Measurements from ENCODE around the gene C16orf90.

Gene C16orf90

GRCh38 chr16:3458278-3458851 lies 36.9 kb downstream of the C16orf90 start:
- TF ChIP-seq, protein P1, sequence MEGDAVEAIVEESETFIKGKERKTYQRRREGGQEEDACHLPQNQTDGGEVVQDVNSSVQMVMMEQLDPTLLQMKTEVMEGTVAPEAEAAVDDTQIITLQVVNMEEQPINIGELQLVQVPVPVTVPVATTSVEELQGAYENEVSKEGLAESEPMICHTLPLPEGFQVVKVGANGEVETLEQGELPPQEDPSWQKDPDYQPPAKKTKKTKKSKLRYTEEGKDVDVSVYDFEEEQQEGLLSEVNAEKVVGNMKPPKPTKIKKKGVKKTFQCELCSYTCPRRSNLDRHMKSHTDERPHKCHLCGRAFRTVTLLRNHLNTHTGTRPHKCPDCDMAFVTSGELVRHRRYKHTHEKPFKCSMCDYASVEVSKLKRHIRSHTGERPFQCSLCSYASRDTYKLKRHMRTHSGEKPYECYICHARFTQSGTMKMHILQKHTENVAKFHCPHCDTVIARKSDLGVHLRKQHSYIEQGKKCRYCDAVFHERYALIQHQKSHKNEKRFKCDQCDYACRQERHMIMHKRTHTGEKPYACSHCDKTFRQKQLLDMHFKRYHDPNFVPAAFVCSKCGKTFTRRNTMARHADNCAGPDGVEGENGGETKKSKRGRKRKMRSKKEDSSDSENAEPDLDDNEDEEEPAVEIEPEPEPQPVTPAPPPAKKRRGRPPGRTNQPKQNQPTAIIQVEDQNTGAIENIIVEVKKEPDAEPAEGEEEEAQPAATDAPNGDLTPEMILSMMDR (IDR thresholded peaks at IDR 0.05), result no peak
- H3K4me1 ChIP-seq, result peaks cover 26% of the 10 kb centered on the region
- peaks cover 32% of the 10 kb centered on the region for H3K79me2 ChIP-seq

GRCh38 chr16:3457434-3458252 lies 37.6 kb downstream of the C16orf90 start:
- Histone ChIP-seq H3K79me2 (peaks cover 27% of the 10 kb centered on the region), H3K9me3 (ENCODE audit: control insufficient read depth, low read length) (no peaks in the 10 kb centered on the region), H3K36me3 (ENCODE audit: control insufficient read depth, insufficient read depth, low read length) (no peaks in the 10 kb centered on the region), H3K27me3 (ENCODE audit: control insufficient read depth, insufficient read depth, low read length) (no peaks in the 10 kb centered on the region), H3K9ac (peak overlapping the region; percentile 82), H2AFZ (peak overlapping the region; percentile 99), H3K4me1 (peaks cover 26% of the 10 kb centered on the region), H3K27ac (peak overlapping the region; percentile 96), H3K4me3 (ENCODE audit: low read depth, low read length) (peak overlapping the region; percentile 95), H3K4me2 (ENCODE audit: low read length) (peak overlapping the region; percentile 95)
- TF ChIP-seq, protein P1 (IDR thresholded peaks at IDR 0.05), result peak; percentile 46

More at GRCh38 chr16:3458278-3458851, 36.9 kb downstream of the C16orf90 start:
- Histone ChIP-seq H3K4me3 (ENCODE audit: low read depth, low read length) (peak overlapping the region; percentile 95), H3K9ac (peak overlapping the region; percentile 82), H3K4me2 (ENCODE audit: low read length) (peak overlapping the region; percentile 99), H2AFZ (peak overlapping the region; percentile 67), H3K9me3 (ENCODE audit: control insufficient read depth, low read length) (no peaks in the 10 kb centered on the region), H3K27me3 (ENCODE audit: control insufficient read depth, insufficient read depth, low read length) (no peaks in the 10 kb centered on the region), H3K27ac (peak overlapping the region; percentile 96), H3K36me3 (ENCODE audit: control insufficient read depth, insufficient read depth, low read length) (no peaks in the 10 kb centered on the region)

DNA sequence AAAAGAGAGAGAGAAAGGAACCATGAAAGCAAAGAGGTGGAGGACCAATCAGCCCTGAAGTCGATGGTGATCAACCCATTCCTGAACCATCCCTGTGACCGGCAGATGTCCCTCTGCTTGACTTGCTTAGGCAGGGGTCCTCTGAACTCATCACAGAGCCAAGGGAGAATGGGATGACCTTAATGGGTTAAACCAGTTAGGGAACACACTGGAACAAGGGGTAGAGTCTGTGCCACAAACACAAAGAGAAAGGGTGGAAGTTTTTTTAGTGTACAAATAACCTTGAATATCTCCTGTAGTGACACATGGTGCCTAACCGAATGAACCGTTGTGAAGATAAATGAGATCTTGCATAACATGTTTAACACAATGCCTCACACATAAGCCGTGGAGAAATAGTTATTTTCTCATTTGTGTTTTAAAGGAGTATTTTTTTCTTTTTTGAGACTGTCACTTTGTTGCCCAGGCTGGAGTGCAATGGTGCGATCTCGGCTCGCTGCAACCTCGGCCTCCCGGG lies 40.6 kb downstream of the C16orf90 start:
- Histone ChIP-seq H2AFZ (no peak overlapping the region), H3K4me1 (peaks cover 11% of the 10 kb centered on the region), H3K79me2 (peaks cover 9% of the 10 kb centered on the region), H3K27me3 (ENCODE audit: control insufficient read depth, insufficient read depth, low read length) (no peaks in the 10 kb centered on the region), H3K4me2 (ENCODE audit: low read length) (no peak overlapping the region), H3K36me3 (ENCODE audit: control insufficient read depth, insufficient read depth, low read length) (no peaks in the 10 kb centered on the region), H3K9ac (no peak overlapping the region), H3K4me3 (ENCODE audit: low read depth, low read length) (no peak overlapping the region), H3K27ac (no peak overlapping the region), H3K9me3 (ENCODE audit: control insufficient read depth, low read length) (no peaks in the 10 kb centered on the region)
- TF ChIP-seq, protein P1 (IDR thresholded peaks at IDR 0.05), result no peak

DNA sequence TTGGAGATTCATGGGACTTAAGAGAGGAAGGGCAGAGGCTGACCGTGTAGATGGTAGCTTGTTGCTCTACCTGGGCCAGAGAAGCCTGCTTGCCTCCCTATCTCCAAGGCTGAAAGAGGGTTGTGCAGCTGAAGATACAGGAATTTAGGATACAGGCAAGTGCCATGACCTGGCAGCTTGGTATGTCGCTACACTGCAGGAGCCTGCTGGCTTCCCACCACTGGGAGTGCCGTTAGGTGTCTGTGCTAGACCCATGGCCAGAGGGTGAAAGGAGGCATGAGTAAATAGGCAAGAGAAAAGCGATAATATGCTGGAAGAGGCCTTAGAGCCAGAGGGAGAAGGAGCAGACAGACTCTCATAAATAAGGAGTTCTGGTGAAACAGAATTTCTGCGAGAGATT lies 41.2 kb downstream of the C16orf90 start:
- Histone ChIP-seq H3K27me3 (ENCODE audit: control insufficient read depth, insufficient read depth, low read length) (no peaks in the 10 kb centered on the region), H3K4me3 (ENCODE audit: low read depth, low read length) (no peak overlapping the region), H3K36me3 (ENCODE audit: control insufficient read depth, insufficient read depth, low read length) (no peaks in the 10 kb centered on the region), H3K27ac (no peak overlapping the region), H3K9ac (no peak overlapping the region), H3K4me2 (ENCODE audit: low read length) (no peak overlapping the region), H3K4me1 (peaks cover 7% of the 10 kb centered on the region), H2AFZ (no peak overlapping the region), H3K9me3 (ENCODE audit: control insufficient read depth, low read length) (no peaks in the 10 kb centered on the region), H3K79me2 (peaks cover 9% of the 10 kb centered on the region)
- TF ChIP-seq, protein P1 (IDR thresholded peaks at IDR 0.05), result no peak

All from parathyroid adenoma (tissue), 2 donors.